ENCODE data around the gene FCHSD1.

Gene FCHSD1

GRCh38 chr5:141609044-141609443 lies 42.2 kb downstream of the FCHSD1 start:
- no peak for DNase-seq (ENCODE audit: low read depth)
- TF ChIP-seq CTCF (IDR thresholded peaks at IDR 0.05; ENCODE audit: low read depth, low read length, missing control alignments): no peak
- H3K4me3 ChIP-seq (ENCODE audit: low read depth, low read length): no peak overlapping the region

DNA sequence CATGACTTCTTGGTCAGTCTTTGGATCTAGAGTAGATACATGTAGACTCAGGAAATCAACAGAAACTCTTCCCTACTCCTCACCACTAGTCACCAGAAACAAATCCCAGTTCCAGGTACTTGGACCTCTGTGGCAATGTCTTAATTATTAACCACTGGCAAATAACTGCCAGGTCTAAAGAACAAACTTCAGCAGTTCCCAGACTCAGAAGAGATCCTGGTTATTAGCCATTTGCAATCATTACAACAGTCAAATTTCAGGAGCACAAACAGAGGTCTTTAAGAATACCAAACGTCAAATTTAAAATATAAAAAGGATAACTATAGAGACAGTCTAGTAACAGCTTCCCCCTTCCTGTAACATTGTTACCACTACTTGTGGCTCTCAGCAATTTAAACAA lies 42.7 kb downstream of the FCHSD1 start:
- DNase-seq (ENCODE audit: low read depth): no peak
- TF ChIP-seq CTCF (IDR thresholded peaks at IDR 0.05; ENCODE audit: low read depth, low read length, missing control alignments): no peak
- H3K4me3 ChIP-seq (ENCODE audit: low read depth, low read length): no peak overlapping the region

DNA sequence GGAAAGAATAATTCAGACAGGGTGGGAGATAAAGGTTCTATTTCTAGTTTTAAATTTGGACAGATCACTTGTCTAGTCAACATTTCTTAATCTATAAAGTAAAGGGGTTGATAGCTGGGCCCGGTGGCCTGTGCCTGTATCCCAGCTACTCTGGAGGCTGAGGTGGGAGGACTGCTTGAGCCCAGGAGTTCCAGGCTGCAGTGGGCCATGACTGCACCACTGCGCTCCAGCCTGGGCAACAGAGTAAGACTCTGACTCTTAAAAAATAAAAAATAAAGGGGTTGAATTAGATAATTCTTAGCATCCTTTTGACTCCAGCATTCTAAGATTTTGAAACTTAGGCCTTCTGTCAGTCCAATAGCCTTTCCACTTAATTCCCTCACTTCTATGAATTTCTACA lies 43.2 kb downstream of the FCHSD1 start:
- H3K4me3 ChIP-seq (ENCODE audit: low read depth, low read length): no peak overlapping the region
- DNase-seq (ENCODE audit: low read depth): no peak
- TF ChIP-seq CTCF (IDR thresholded peaks at IDR 0.05; ENCODE audit: low read depth, low read length, missing control alignments): no peak

DNA sequence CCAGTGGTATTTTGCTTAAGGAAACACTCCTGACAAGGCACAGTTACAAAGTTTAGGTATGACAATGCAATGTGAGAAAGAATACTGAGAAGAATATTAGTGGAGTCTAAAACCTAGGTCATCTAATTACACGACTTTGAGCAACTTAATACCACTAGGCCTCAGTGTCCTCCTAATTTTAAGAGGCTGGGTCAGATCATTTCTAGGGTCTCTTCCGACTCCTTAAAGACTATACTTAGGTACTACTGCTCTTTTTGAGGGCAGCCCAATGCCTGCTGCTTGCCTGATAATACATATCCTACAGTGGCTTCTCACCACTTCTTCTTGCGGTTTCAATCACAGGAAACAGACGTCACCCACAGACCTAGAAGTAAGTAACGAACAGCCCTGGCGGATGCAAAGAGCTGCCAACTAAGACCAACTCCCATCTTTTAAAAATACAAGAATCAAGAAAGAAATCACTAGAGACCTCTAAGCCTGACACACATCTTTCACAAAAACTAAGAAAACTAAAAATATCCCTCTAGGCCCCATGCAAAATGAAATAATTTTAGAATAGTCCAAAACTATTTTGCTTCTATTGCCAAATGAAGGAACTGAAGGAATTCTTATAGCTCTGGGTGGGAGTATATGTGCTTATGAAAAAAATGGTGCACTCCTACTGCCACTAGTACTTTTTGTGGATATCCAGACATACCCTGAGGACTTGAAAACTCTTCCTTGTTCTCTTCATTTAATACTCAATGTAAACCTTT lies 45.5 kb downstream of the FCHSD1 start:
- DNase-seq (ENCODE audit: low read depth): peak; percentile 89
- H3K4me3 ChIP-seq (ENCODE audit: low read depth, low read length): peak overlapping the region; percentile 2; the same call in 1 of the 2 replicates
- TF ChIP-seq CTCF (IDR thresholded peaks at IDR 0.05; ENCODE audit: low read depth, low read length, missing control alignments): peak; percentile 1

GRCh38 chr5:141603923-141604717 lies 47.1 kb downstream of the FCHSD1 start:
- no peak for DNase-seq (ENCODE audit: low read depth)
- H3K4me3 ChIP-seq (ENCODE audit: low read depth, low read length): peak overlapping the region; percentile 19
- no peak for TF ChIP-seq CTCF (IDR thresholded peaks at IDR 0.05; ENCODE audit: low read depth, low read length, missing control alignments)

GRCh38 chr5:141602606-141603005 lies 48.6 kb downstream of the FCHSD1 start:
- TF ChIP-seq CTCF (IDR thresholded peaks at IDR 0.05; ENCODE audit: low read depth, low read length, missing control alignments): no peak
- DNase-seq (ENCODE audit: low read depth): no peak
- no peak overlapping the region; the same call in 1 of the 2 replicates for H3K4me3 ChIP-seq (ENCODE audit: low read depth, low read length)
